Vagina (tissue), 2 donors: ENCODE measurements around the gene DNAH6.

Source experiments
- POLR2A ChIP-seq, 2 donors: fragments of 450-650 bp; IDR thresholded peaks; one replicate each; pipeline ENCODE4 v1.6.1; 2017; ENCODE audit warnings: antibody characterized with exemption in 2 of 2, mild to moderate bottlenecking in 2 of 2, moderate library complexity in 2 of 2
- POLR2AphosphoS5 ChIP-seq, 2 donors: sonication (generic); formaldehyde crosslinking; IDR thresholded peaks; one replicate each; pipeline ENCODE4 v1.9.0; 2017; ENCODE audit warnings: antibody characterized with exemption in 2 of 2, mild to moderate bottlenecking in 2 of 2, low read depth in 1 of 2; ENCODE audit not compliant: insufficient read depth in 1 of 2
- TF ChIP-seq, protein P1 (sequence below), 3 experiments: fragments of 450-650 bp in 2 of 3; fragments of 200-600 bp in 1 of 3; sonication (generic) in 1 of 3; IDR thresholded peaks; one replicate each; pipeline ENCODE4 v1.5.1; 2017 to 2019; ENCODE audit warnings: antibody characterized with exemption in 3 of 3, mild to moderate bottlenecking in 2 of 3, moderate library complexity in 2 of 3

DNA sequence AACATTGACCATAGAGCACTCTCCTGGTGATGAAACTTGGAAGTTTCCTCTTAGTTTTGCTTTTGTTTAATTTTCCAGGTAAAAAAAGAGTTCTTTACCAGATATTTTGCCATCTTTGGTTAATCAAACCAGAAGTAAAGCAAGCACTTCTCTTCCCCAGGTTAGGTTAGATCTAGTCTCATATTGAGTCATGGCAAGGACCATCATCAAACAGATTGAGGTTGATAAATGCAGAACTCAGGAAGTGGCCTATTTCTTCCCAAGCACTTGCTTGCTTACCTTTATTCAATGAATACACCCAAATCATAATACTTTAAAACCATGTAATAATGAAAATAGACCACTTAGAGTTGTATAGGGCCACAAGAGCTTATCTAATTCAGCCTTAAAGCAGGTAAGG is 23.4 kb downstream of the DNAH6 start:
- TF ChIP-seq, protein P1, sequence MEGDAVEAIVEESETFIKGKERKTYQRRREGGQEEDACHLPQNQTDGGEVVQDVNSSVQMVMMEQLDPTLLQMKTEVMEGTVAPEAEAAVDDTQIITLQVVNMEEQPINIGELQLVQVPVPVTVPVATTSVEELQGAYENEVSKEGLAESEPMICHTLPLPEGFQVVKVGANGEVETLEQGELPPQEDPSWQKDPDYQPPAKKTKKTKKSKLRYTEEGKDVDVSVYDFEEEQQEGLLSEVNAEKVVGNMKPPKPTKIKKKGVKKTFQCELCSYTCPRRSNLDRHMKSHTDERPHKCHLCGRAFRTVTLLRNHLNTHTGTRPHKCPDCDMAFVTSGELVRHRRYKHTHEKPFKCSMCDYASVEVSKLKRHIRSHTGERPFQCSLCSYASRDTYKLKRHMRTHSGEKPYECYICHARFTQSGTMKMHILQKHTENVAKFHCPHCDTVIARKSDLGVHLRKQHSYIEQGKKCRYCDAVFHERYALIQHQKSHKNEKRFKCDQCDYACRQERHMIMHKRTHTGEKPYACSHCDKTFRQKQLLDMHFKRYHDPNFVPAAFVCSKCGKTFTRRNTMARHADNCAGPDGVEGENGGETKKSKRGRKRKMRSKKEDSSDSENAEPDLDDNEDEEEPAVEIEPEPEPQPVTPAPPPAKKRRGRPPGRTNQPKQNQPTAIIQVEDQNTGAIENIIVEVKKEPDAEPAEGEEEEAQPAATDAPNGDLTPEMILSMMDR (IDR thresholded peaks at IDR 0.05), result no peak
- TF ChIP-seq POLR2AphosphoS5 (IDR thresholded peaks at IDR 0.05; ENCODE audit: insufficient read depth in 1 of 2, low read depth in 1 of 2) (no peak), POLR2A (IDR thresholded peaks at IDR 0.05) (no peak)
